Neural progenitor cell (in vitro differentiated cells): ENCODE results near the gene C10orf67. TPM values are rescaled to one million over a fixed set of nuclear protein-coding genes. Genes with fewer than 3 reads are reported as not detected.
"Not testable (repeated sequence)": the region's sequence is repeated elsewhere in the genome, so short reads cannot be mapped to it uniquely, and the experiment has no call there.

Experiments
- DNase-seq: peaks from one replicate; pipeline ENCODE4 v3.0.0-alpha.2; 2016; ENCODE audit warnings: low spot score
- H2AFZ ChIP-seq: fragments of 200-600 bp; sonication (generic); replicated peaks from 2 replicates; pipeline ENCODE4 v1.6.1; 2016; ENCODE audit warnings: antibody characterized with exemption
- H3F3A ChIP-seq: fragments of 200-600 bp; sonication (generic); 2 replicates; pipeline ENCODE4 v1.6.1; 2016; ENCODE audit warnings: antibody characterized with exemption, low read depth
- H3K27ac ChIP-seq: fragments of 200-600 bp; sonication (generic); 2 replicates; pipeline ENCODE4 v1.5.1; 2016; ENCODE audit warnings: mild to moderate bottlenecking
- H3K27me3 ChIP-seq: fragments of 200-600 bp; sonication (generic); 2 replicates; pipeline ENCODE4 v1.6.1; 2016; ENCODE audit warnings: mild to moderate bottlenecking, moderate library complexity
- H3K36me3 ChIP-seq: fragments of 200-600 bp; sonication (generic); 2 replicates; pipeline ENCODE4 v1.5.1; 2016
- H3K4me1 ChIP-seq: fragments of 200-600 bp; sonication (generic); 2 replicates; pipeline ENCODE4 v1.6.1; 2016; ENCODE audit warnings: mixed run types
- H3K4me2 ChIP-seq: fragments of 200-600 bp; sonication (generic); 2 replicates; pipeline ENCODE4 v1.6.1; 2016
- H3K4me3 ChIP-seq: fragments of 200-600 bp; sonication (generic); 2 replicates; pipeline ENCODE4 v1.5.1; 2016
- H3K79me2 ChIP-seq: fragments of 200-600 bp; sonication (generic); 2 replicates; pipeline ENCODE4 v1.6.1; 2016; ENCODE audit warnings: low read depth
- H3K9ac ChIP-seq: fragments of 200-600 bp; sonication (generic); 2 replicates; pipeline ENCODE4 v1.6.1; 2016
- H3K9me3 ChIP-seq: fragments of 200-600 bp; sonication (generic); 2 replicates; pipeline ENCODE4 v1.5.1; 2016; ENCODE audit warnings: low read depth
- H4K20me1 ChIP-seq: fragments of 200-600 bp; sonication (generic); 2 replicates; pipeline ENCODE4 v1.6.1; 2016; ENCODE audit warnings: low read depth
- H3K27ac Mint-ChIP-seq: 3 replicates; pipeline ENCODE4 v1.8.0; 2021; ENCODE audit warnings: mixed read lengths
- H3K27me3 Mint-ChIP-seq: 2 replicates; pipeline ENCODE4 v1.8.0; 2022; ENCODE audit warnings: low read depth, mild to moderate bottlenecking, inconsistent platforms, moderate library complexity, mixed read lengths; ENCODE audit not compliant: insufficient read depth
- H3K36me3 Mint-ChIP-seq: 3 replicates; pipeline ENCODE4 v1.8.0; 2021; ENCODE audit warnings: mixed read lengths
- H3K4me1 Mint-ChIP-seq: 3 replicates; pipeline ENCODE4 v1.8.0; 2021; ENCODE audit warnings: mixed read lengths
- H3K4me3 Mint-ChIP-seq: 3 replicates; pipeline ENCODE4 v1.8.0; 2021; ENCODE audit warnings: mild to moderate bottlenecking, moderate library complexity, mixed read lengths
- H3K9me3 Mint-ChIP-seq: 3 replicates; pipeline ENCODE4 v1.8.0; 2020; ENCODE audit warnings: mixed read lengths
- CTCF ChIP-seq: fragments of 200-600 bp; sonication (generic); IDR thresholded peaks from 2 replicates; pipeline ENCODE4 v1.5.1; 2017; ENCODE audit warnings: antibody characterized with exemption, mild to moderate bottlenecking
- EZH2 ChIP-seq: fragments of 200-600 bp; sonication (generic); IDR thresholded peaks from 2 replicates; pipeline ENCODE4 v1.6.1; 2017; ENCODE audit warnings: antibody characterized with exemption, mild to moderate bottlenecking, moderate library complexity
- EZH2phosphoT487 ChIP-seq: fragments of 200-600 bp; sonication (generic); IDR thresholded peaks from 2 replicates; pipeline ENCODE4 v1.6.1; 2017; ENCODE audit warnings: antibody characterized with exemption
- total RNA-seq: library from RNA; depleted of rRNA; stranded (reverse); fragments of >200 nt; gene quantifications from 2 replicates; pipeline ENCODE4 v1.2.3, GENCODE V29; 2015; ENCODE audit warnings: low replicate concordance

Gene C10orf67
- total RNA-seq, 1 donor from 2014 or later, result not detected

- H3K4me1 Mint-ChIP-seq, result peaks cover 2% of the 10 kb centered on the region
- Histone ChIP-seq H2AFZ (no peak overlapping the region), H3K4me2 (no peak overlapping the region), H3F3A (no peaks in the 10 kb centered on the region), H3K4me1 (no peaks in the 10 kb centered on the region), H4K20me1 (no peaks in the 10 kb centered on the region), H3K9me3 (no peaks in the 10 kb centered on the region), H3K79me2 (no peaks in the 10 kb centered on the region), H3K4me3 (no peak overlapping the region), H3K36me3 (no peaks in the 10 kb centered on the region), H3K27ac (no peak overlapping the region), H3K27me3 (no peaks in the 10 kb centered on the region), H3K9ac (no peak overlapping the region)
- no peaks in the 10 kb centered on the region for H3K27me3 Mint-ChIP-seq
- no peaks in the 10 kb centered on the region for H3K36me3 Mint-ChIP-seq
- H3K9me3 Mint-ChIP-seq, result no peaks in the 10 kb centered on the region
- H3K4me3 Mint-ChIP-seq, result no peak overlapping the region
- no peak overlapping the region for H3K27ac Mint-ChIP-seq
- DNase-seq, result no peak
- no peak for TF ChIP-seq CTCF
- TF ChIP-seq EZH2, result no peak
- no peak for TF ChIP-seq EZH2phosphoT487
These were observed 10.2 kb upstream of the C10orf67 start for GRCh38 chr10:23354630-23355279.

DNA sequence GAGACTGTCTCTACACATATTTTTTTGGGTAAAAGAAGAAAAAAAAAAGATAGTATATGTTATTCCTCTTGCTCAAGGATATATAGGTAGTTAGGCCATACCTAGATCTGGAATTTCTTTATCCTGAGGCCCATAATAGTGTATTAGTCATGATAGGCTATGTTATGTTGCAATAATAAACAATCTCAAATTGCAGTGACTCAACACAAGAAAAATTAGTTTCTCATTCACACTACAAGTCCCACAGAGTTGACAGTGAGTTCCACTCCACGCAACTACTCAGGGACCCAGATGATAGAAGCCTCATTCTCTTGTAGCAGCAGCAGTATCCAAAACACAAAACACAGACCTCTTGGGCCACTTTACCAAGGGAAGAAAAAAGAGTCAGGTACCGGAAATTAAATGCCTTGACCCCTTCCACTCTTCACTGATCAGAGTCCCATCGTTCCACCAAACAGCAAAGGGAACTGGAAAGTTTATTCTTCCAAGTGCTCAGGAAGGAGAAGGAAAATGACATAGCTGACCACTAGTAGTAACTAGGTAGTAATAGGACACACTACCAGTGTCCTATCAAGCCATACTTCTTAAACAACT lies 7.4 kb upstream of the C10orf67 start:
- no peaks in the 10 kb centered on the region for H3F3A ChIP-seq
- H3K27me3 ChIP-seq, result no peaks in the 10 kb centered on the region
- no peak for DNase-seq
- TF ChIP-seq EZH2phosphoT487, result no peak
- TF ChIP-seq CTCF, result no peak
- no peaks in the 10 kb centered on the region for H3K36me3 ChIP-seq
- H3K4me1 Mint-ChIP-seq, result peaks cover 7% of the 10 kb centered on the region
- H3K4me3 Mint-ChIP-seq, result no peak overlapping the region
- H3K27ac Mint-ChIP-seq, result no peak overlapping the region
- H3K9me3 Mint-ChIP-seq, result no peaks in the 10 kb centered on the region
- H3K4me1 ChIP-seq, result no peaks in the 10 kb centered on the region
- H3K27ac ChIP-seq, result no peak overlapping the region
- H2AFZ ChIP-seq, result no peak overlapping the region
- H3K27me3 Mint-ChIP-seq, result peaks cover 4% of the 10 kb centered on the region
- H3K79me2 ChIP-seq, result no peaks in the 10 kb centered on the region
- no peaks in the 10 kb centered on the region for H4K20me1 ChIP-seq
- H3K4me3 ChIP-seq, result no peak overlapping the region
- H3K9me3 ChIP-seq, result no peaks in the 10 kb centered on the region
- no peak overlapping the region for H3K9ac ChIP-seq
- H3K36me3 Mint-ChIP-seq, result no peaks in the 10 kb centered on the region
- no peak overlapping the region for H3K4me2 ChIP-seq

- H3K27ac Mint-ChIP-seq, H3K36me3 Mint-ChIP-seq, H3K27me3 Mint-ChIP-seq, H2AFZ ChIP-seq, H3K4me3 Mint-ChIP-seq, H3K4me3 ChIP-seq, H3K9me3 Mint-ChIP-seq, H3K4me1 ChIP-seq, H3F3A ChIP-seq, H3K27me3 ChIP-seq, H3K4me2 ChIP-seq, H3K79me2 ChIP-seq, H4K20me1 ChIP-seq, H3K27ac ChIP-seq, H3K36me3 ChIP-seq, H3K9ac ChIP-seq, H3K9me3 ChIP-seq, DNase-seq: not testable (repeated sequence)
- H3K4me1 Mint-ChIP-seq, result peaks cover 14% of the 10 kb centered on the region
These were observed 6.1 kb upstream of the C10orf67 start for GRCh38 chr10:23350706-23351105.

DNA sequence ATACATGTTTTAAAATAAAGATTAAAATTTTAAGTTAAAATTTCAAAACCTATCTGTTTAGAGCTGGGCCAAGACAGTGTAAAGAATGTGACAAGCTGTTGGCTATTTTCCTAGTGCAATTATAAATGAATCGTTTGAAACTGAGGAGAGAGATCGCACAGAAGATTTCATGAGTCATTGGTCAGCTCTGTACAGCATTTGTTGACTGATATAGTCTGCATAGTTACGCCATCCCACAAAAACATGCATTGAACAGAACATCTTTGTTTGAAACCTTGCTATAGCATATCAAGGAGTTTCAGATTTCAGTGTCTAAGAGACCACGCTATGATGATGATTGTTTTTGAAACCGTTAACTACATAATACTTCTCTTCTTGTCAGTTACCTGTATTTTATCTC lies 1.3 kb upstream of the C10orf67 start:
- H2AFZ ChIP-seq, result no peak overlapping the region
- peaks cover 48% of the 10 kb centered on the region for H3K4me1 Mint-ChIP-seq

More for the DNA sequence above, 1.3 kb upstream of the C10orf67 start:
- Mint-ChIP-seq H3K27me3 (peaks cover 4% of the 10 kb centered on the region), H3K4me3 (no peak overlapping the region), H3K9me3 (no peaks in the 10 kb centered on the region), H3K36me3 (no peaks in the 10 kb centered on the region), H3K27ac (no peak overlapping the region)
- Histone ChIP-seq H3K79me2 (no peaks in the 10 kb centered on the region), H3K27me3 (peaks cover 32% of the 10 kb centered on the region), H3K36me3 (no peaks in the 10 kb centered on the region), H3K27ac (no peak overlapping the region), H3K9ac (no peak overlapping the region), H3F3A (peaks cover 6% of the 10 kb centered on the region), H3K4me1 (peaks cover 5% of the 10 kb centered on the region), H4K20me1 (no peaks in the 10 kb centered on the region), H3K4me2 (no peak overlapping the region), H3K4me3 (no peak overlapping the region), H3K9me3 (no peaks in the 10 kb centered on the region)
- no peak for TF ChIP-seq EZH2
- TF ChIP-seq CTCF, result no peak
- TF ChIP-seq EZH2phosphoT487, result no peak
- DNase-seq, result no peak
